GM12878 (cell line): ENCODE results near the gene CD38.

Experiments
- SMAD1 ChIP-seq: fragments of 450-650 bp; IDR thresholded peaks from 2 replicates; pipeline ENCODE4 v1.6.1; 2018; ENCODE audit warnings: mild to moderate bottlenecking, low read depth; ENCODE audit not compliant: partially characterized antibody
- YY1 ChIP-seq: IDR thresholded peaks from 2 replicates; pipeline ENCODE4 v1.6.1; 2011; ENCODE audit warnings: low read depth, mild to moderate bottlenecking, low read length
- ZZZ3 ChIP-seq: IDR thresholded peaks from 2 replicates; pipeline ENCODE4 v1.6.1; 2011; ENCODE audit warnings: low read depth; ENCODE audit not compliant: control insufficient read depth, insufficient read length

DNA sequence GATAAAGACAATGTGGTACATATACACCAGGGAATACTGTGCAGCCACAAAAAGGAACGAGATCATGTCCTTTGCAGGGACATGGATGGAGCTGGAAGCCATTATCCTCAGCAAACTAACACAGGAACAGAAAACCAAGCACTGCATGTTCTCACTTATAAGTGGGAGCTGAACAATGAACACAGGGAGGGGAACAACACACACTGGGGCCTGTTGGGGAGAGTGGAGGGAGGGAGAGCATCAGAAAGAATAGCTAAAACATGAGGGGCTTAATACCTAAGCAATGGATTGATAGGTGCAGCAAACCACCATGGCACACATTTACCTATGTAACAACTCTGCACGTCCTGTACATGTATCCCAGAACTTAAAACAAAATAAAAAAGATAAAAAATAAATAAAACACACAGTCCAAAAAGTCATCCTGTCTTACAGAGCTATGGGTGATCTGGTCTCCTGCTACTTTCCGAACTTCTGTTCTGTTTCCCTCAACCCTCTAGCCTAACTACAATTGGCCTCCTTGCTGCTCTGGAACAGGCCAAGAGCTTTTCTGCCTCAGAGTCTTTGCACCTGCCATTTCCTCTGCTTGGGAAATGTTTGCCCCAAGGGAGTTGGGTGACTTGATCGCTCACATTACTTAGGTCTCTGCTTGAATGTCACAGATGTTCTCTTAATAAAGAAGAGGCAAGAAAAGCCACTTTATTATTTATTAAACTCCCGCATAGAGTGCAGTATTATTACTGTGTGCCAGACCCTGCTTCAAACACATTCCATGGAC lies 1.1 kb upstream of the CD38 start:
- TF ChIP-seq SMAD1 (no peak), YY1 (no peak), ZZZ3 (no peak)
